Gastroesophageal sphincter (tissue), 2 donors: ENCODE data around the gene DCDC2.

Experiments used
- EP300 ChIP-seq: sonication (generic); formaldehyde crosslinking; IDR thresholded peaks from one replicate; pipeline ENCODE4 v1.6.1; 2017; ENCODE audit warnings: antibody characterized with exemption, mild to moderate bottlenecking
- POLR2A ChIP-seq, 2 donors: fragments of 450-650 bp; IDR thresholded peaks; one replicate each; pipeline ENCODE4 v1.6.1; 2017; ENCODE audit warnings: antibody characterized with exemption in 2 of 2, mild to moderate bottlenecking in 2 of 2, moderate library complexity in 1 of 2

DNA sequence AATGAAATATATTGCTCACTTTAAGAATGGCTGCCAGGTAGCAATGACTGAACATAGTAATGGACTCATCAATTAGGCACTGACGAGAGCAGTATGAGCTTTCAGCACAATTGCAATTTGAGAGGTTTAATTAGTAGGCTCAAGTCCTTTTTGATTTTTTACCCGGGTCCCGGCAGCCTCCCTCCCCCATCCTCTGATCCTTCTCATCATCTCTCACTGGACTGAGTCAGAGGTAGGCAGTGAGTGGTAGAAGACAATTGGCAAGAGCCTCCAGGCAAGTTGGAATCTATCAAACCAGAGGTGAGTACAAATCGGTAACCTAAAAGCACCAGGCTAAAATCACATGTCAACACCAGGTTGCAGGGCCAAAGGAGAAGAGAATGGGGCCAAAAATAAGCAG, 107.9 kb downstream of the DCDC2 start:
- no peak for TF ChIP-seq EP300
- TF ChIP-seq POLR2A (IDR thresholded peaks at IDR 0.05): no peak
